Sigmoid colon (tissue), 4 donors: ENCODE results near the gene FDPS.

Experiments used
- CTCF ChIP-seq, 4 experiments: fragments of 450-650 bp in 3 of 4; fragments of 200-600 bp in 1 of 4; IDR thresholded peaks; one replicate each; pipeline ENCODE4 v1.5.1; 2016 to 2019; ENCODE audit warnings: antibody characterized with exemption in 4 of 4, mild to moderate bottlenecking in 3 of 4, moderate library complexity in 2 of 4
- EP300 ChIP-seq, 4 donors: sonication (generic); formaldehyde crosslinking; IDR thresholded peaks; one replicate each; pipeline ENCODE4 v1.6.1; 2017; ENCODE audit warnings: antibody characterized with exemption in 4 of 4
- POLR2AphosphoS5 ChIP-seq, 4 donors: sonication (generic); formaldehyde crosslinking; IDR thresholded peaks; one replicate each; pipeline ENCODE4 v1.6.1; 2017; ENCODE audit warnings: antibody characterized with exemption in 4 of 4

- TF ChIP-seq EP300 (IDR thresholded peaks at IDR 0.05) (no peak), CTCF (IDR thresholded peaks at IDR 0.05) (no peak), POLR2AphosphoS5 (IDR thresholded peaks at IDR 0.05) (no peak)
These were observed 45.6 kb upstream of the FDPS start for GRCh38 chr1:155263067-155263466.
